ENCODE results near the gene RGS19. TPM values are rescaled to one million over a fixed set of nuclear protein-coding genes. Genes with fewer than 3 reads are reported as not detected.
A peak's percentile ranks its signal among the peaks of the same experiment; 100 is the strongest.

RGS19 gene
- total RNA-seq, 1 donor from 2014 or later: 7.7 TPM

GRCh38 chr20:64063389-64064144 lies 15.8 kb downstream of the RGS19 start:
- no peak for DNase-seq

GRCh38 chr20:64062596-64063388 lies 16.5 kb downstream of the RGS19 start, which contains the start of gene TCEA2:
Gene TCEA2 (plus strand): TSS chr20:64063198. CDS start chr20:64063313, 115 bp downstream.
- peak; percentile 98 for DNase-seq

- no peak for DNase-seq
These were observed 17.1 kb downstream of the RGS19 start for GRCh38 chr20:64062276-64062595.

- no peak for DNase-seq
These were observed 20.8 kb downstream of the RGS19 start for GRCh38 chr20:64058536-64058935.

GRCh38 chr20:64057628-64058498 lies 21.5 kb downstream of the RGS19 start:
- DNase-seq: peak; percentile 79

GRCh38 chr20:64056889-64057627 lies 22.3 kb downstream of the RGS19 start:
- no peak for DNase-seq

GRCh38 chr20:64056639-64056888 lies 22.8 kb downstream of the RGS19 start:
- DNase-seq: no peak

GRCh38 chr20:64055893-64056638 lies 23.3 kb downstream of the RGS19 start:
- DNase-seq: no peak

- DNase-seq: no peak
These were observed 23.9 kb downstream of the RGS19 start for GRCh38 chr20:64055396-64055892.

- DNase-seq: peak; percentile 74
These were observed 25.3 kb downstream of the RGS19 start for GRCh38 chr20:64053841-64054661.

- no peak for DNase-seq
These were observed 26.1 kb downstream of the RGS19 start for GRCh38 chr20:64052987-64053840.

GRCh38 chr20:64052326-64052722 lies 27.0 kb downstream of the RGS19 start:
- DNase-seq: no peak

- DNase-seq: no peak
These were observed 27.6 kb downstream of the RGS19 start for GRCh38 chr20:64051561-64052325.

GRCh38 chr20:64051033-64051452 lies 28.3 kb downstream of the RGS19 start:
- DNase-seq: no peak

GRCh38 chr20:64050261-64051032 lies 28.9 kb downstream of the RGS19 start:
- no peak for DNase-seq

- no peak for DNase-seq
These were observed 29.4 kb downstream of the RGS19 start for GRCh38 chr20:64049878-64050260.

- no peak for DNase-seq
These were observed 30.0 kb downstream of the RGS19 start, which contains the start of gene SOX18 for GRCh38 chr20:64049060-64049877. Gene SOX18 (minus strand): TSS chr20:64049639. CDS start chr20:64049516, 123 bp downstream.
